K562 (cell line): ENCODE measurements around the gene IQUB. TPM values are rescaled to one million over a fixed set of nuclear protein-coding genes. Genes with fewer than 3 reads are reported as not detected.

Experiments used
- ATAC-seq: fragments of 200-7000 bp; cut with Tn5 transposase; 3 replicates; pipeline ENCODE4 v1.9.1; 2020; ENCODE audit warnings: moderate library complexity
- Bru-seq: library from RNA; stranded (reverse); fragments of 400-500 nt; gene quantifications from one replicate; lab custom pipeline; 2021; lab: Mats Ljungman, UMichigan
- BruChase-seq, 2 experiments: library from RNA; stranded (reverse); fragments of 400-500 nt; gene quantifications; one replicate each; lab custom pipeline; 2021; lab: Mats Ljungman, UMichigan
- BruUV-seq: library from RNA; stranded (reverse); fragments of 400-500 nt; replicated peaks from 2 replicates; lab custom pipeline; 2021; lab: Mats Ljungman, UMichigan
- CTCF ChIA-PET: fragments of 300-600 bp; formaldehyde crosslinking; extraction: SDS; loops from one replicate; lab custom pipeline; 2021; ENCODE audit warnings: low intra/inter-chr PET ratio; lab: Yijun Ruan, JAX
- POLR2A ChIA-PET: fragments of 300-600, 350-650 bp; sonication (Branson Sonifier 250); formaldehyde crosslinking; extraction: SDS; loops from one replicate; lab custom pipeline; 2021; ENCODE audit warnings: antibody characterized with exemption, inconsistent platforms; lab: Yijun Ruan, JAX
- DNase-seq, 4 experiments: peaks; one replicate each; pipeline versions ENCODE4 v3.0.0 to v3.0.0-alpha.2; 2011 to 2018; ENCODE audit warnings: low spot score in 3 of 4, mixed read lengths in 3 of 4; ENCODE audit errors: extremely low read depth in 1 of 4
- FAIRE-seq: peaks from 2 replicates; lab custom pipeline; 2011; peaks lifted over from hg19 to GRCh38; lab: Jason Lieb, UNC
- H2AFZ ChIP-seq: 2 replicates; pipeline ENCODE4 v1.6.0; 2011; ENCODE audit warnings: low read depth, low read length, control low read depth, inconsistent platforms
- H3K27ac ChIP-seq: fragments of 200-600 bp; 3 replicates; pipeline ENCODE4 v1.8.0; 2011; ENCODE audit warnings: low read depth, mild to moderate bottlenecking, control low read depth, inconsistent platforms, low read length, moderate library complexity, mixed read lengths; ENCODE audit errors: extremely low read depth
- H3K27me3 ChIP-seq, 2 experiments: fragments of 300-600 bp in 1 of 2; 2 replicates in 1 of 2; 3 replicates in 1 of 2; pipeline versions ENCODE4 v1.6.0 to v1.8.0; 2011; ENCODE audit warnings: inconsistent platforms in 2 of 2, low read length in 2 of 2, mild to moderate bottlenecking in 1 of 2, mixed read lengths in 1 of 2, moderate library complexity in 1 of 2; ENCODE audit not compliant: control insufficient read depth in 2 of 2, insufficient read depth in 2 of 2
- H3K36me3 ChIP-seq: fragments of 300-600 bp; 3 replicates; pipeline ENCODE4 v1.8.0; 2011; ENCODE audit warnings: mild to moderate bottlenecking, low read length, inconsistent platforms; ENCODE audit not compliant: control insufficient read depth, insufficient read depth
- H3K4me1 ChIP-seq, 2 experiments: fragments of 200-600 bp in 1 of 2; replicated peaks in 1 of 2; 2 replicates in 1 of 2; 3 replicates in 1 of 2; pipeline versions ENCODE4 v1.5.1 to v1.8.0; 2011; ENCODE audit warnings: inconsistent platforms in 2 of 2, low read length in 2 of 2, mild to moderate bottlenecking in 1 of 2, mixed read lengths in 1 of 2, moderate library complexity in 1 of 2; ENCODE audit not compliant: control insufficient read depth in 2 of 2, insufficient read depth in 2 of 2
- H3K4me2 ChIP-seq: 2 replicates; pipeline ENCODE4 v1.6.1; 2011; ENCODE audit warnings: low read length, control low read depth, inconsistent platforms, mixed read lengths; ENCODE audit not compliant: insufficient read depth
- H3K4me3 ChIP-seq: fragments of 200-600 bp; sonication (generic), shearing (Covaris generic); 2 replicates; pipeline ENCODE4 v1.5.1; 2016; ENCODE audit warnings: control low read depth, inconsistent platforms
- H3K79me2 ChIP-seq: fragments of 200-600 bp; 3 replicates; pipeline ENCODE4 v1.8.0; 2011; ENCODE audit warnings: low read length, inconsistent platforms; ENCODE audit not compliant: control insufficient read depth, insufficient read depth
- H3K9ac ChIP-seq, 2 experiments: 2 replicates each; pipeline versions ENCODE4 v1.6.0 to v1.6.1; 2011; ENCODE audit warnings: low read depth in 2 of 2, low read length in 2 of 2, control low read depth in 1 of 2, inconsistent platforms in 1 of 2, mild to moderate bottlenecking in 1 of 2, mixed read lengths in 1 of 2; ENCODE audit not compliant: insufficient read depth in 1 of 2
- H3K9me1 ChIP-seq: one replicate; pipeline ENCODE4 v1.6.0; 2011; ENCODE audit warnings: inconsistent platforms, mild to moderate bottlenecking, low read length, moderate library complexity; ENCODE audit not compliant: control insufficient read depth, insufficient read depth
- H3K9me3 ChIP-seq: replicated peaks from 2 replicates; pipeline ENCODE4 v1.5.1; 2011; ENCODE audit warnings: low read depth, low read length, inconsistent platforms; ENCODE audit not compliant: control insufficient read depth, insufficient read depth
- H4K20me1 ChIP-seq: replicated peaks from 2 replicates; pipeline ENCODE4 v1.6.1; 2011; ENCODE audit warnings: low read length, inconsistent platforms, mixed read lengths; ENCODE audit not compliant: control insufficient read depth, insufficient read depth
- ARNT ChIP-seq, 2 experiments: fragments of 450-650 bp; IDR thresholded peaks; 2 replicates each; pipeline ENCODE4 v1.6.1; 2016; ENCODE audit warnings: mild to moderate bottlenecking in 1 of 2
- E2F3 ChIP-seq: fragments of 250-450 bp; sonication (Bioruptor Pico); IDR thresholded peaks from 2 replicates; pipeline ENCODE4 v1.4.0; 2020; ENCODE audit warnings: mild to moderate bottlenecking
- FOXM1 ChIP-seq, 2 experiments: fragments of 450-650 bp in 1 of 2; sonication (generic) in 1 of 2; formaldehyde crosslinking in 1 of 2; IDR thresholded peaks; 2 replicates each; pipeline versions ENCODE4 v1.6.1 to v1.9.0; 2017 to 2022; ENCODE audit warnings: low read depth in 2 of 2, mild to moderate bottlenecking in 2 of 2, missing genetic modification reagents in 1 of 2, moderate library complexity in 1 of 2
- FUS ChIP-seq: fragments of 200-400 bp; formaldehyde crosslinking; optimal IDR thresholded peaks from 2 replicates; pipeline ENCODE3; 2017; ENCODE audit warnings: low read depth, low read length
- HDAC8 ChIP-seq: fragments of 450-650 bp; IDR thresholded peaks from 2 replicates; pipeline ENCODE4 v1.6.1; 2016; ENCODE audit warnings: mild to moderate bottlenecking, missing genetic modification characterization, moderate library complexity, missing compliant biosample characterization
- PCBP1 ChIP-seq: fragments of 200-400 bp; formaldehyde crosslinking; IDR thresholded peaks from 2 replicates; pipeline ENCODE4 v1.6.1; 2018; ENCODE audit warnings: mild to moderate bottlenecking, low read depth, low read length; ENCODE audit not compliant: poor library complexity, severe bottlenecking
- SP2 ChIP-seq: IDR thresholded peaks from 2 replicates; pipeline ENCODE4 v1.6.1; 2011; ENCODE audit warnings: mild to moderate bottlenecking, low read depth, low read length, moderate library complexity; ENCODE audit not compliant: poor library complexity, severe bottlenecking; ENCODE audit errors: extremely low read depth
- ZEB2 ChIP-seq: fragments of 450-650 bp; IDR thresholded peaks from 2 replicates; pipeline ENCODE4 v1.6.1; 2016
- ZNF41 ChIP-seq: fragments of 250-450 bp; sonication (Bioruptor Pico); conservative IDR thresholded peaks from 2 replicates; pipeline ENCODE4 v1.4.0; 2020; ENCODE audit warnings: mild to moderate bottlenecking
- ZNF444 ChIP-seq: fragments of 250-450 bp; sonication (Bioruptor Pico); IDR thresholded peaks from 2 replicates; pipeline ENCODE4 v1.4.0; 2020; ENCODE audit warnings: mild to moderate bottlenecking, moderate library complexity
- ZNF707 ChIP-seq: fragments of 250-450 bp; sonication (Bioruptor Pico); conservative IDR thresholded peaks from 2 replicates; pipeline ENCODE4 v1.8.0; 2022; ENCODE audit warnings: inconsistent platforms, mild to moderate bottlenecking, moderate library complexity
- WGBS: fragments of 100-300 bp; shearing (Covaris generic); methylation state at CpG from one replicate; pipeline ENCODE4 v1.1.6; 2016; ENCODE audit warnings: low coverage, mixed read lengths; ENCODE audit not compliant: insufficient coverage; ENCODE audit errors: missing lambda C conversion rate; 5-methylcytosine and 5-hydroxymethylcytosine counted together
- in situ Hi-C: fragments of 300-500 bp; cut with MboI; formaldehyde crosslinking; loops from 4 replicates; pipeline ENCODE4 v1.15.0; 2018; ENCODE audit warnings: inconsistent platforms, mixed read lengths
- intact Hi-C: fragments of 100-400 bp; cut with micrococcal nuclease; formaldehyde crosslinking; loops from 2 replicates; pipeline ENCODE4 v1.14.2; 2022
- long read RNA-seq, 3 experiments: library from polyadenylated mRNA in 2 of 3; library from RNA in 1 of 3; unstranded in 2 of 3; stranded (forward) in 1 of 3; transcript quantifications; one replicate each; pipeline ENCODE4 v2.0.0, GENCODE V29; 2019 to 2022
- polyA minus RNA-seq, 3 experiments: library from RNA; depleted of rRNA, polyadenylated mRNA; stranded (reverse); fragments of >200 nt; gene quantifications; 2 replicates each; pipeline ENCODE4 v1.2.3, GENCODE V29; 2011
- polyA plus RNA-seq, 8 experiments: library from polyadenylated mRNA; depleted of rRNA in 4 of 8; stranded (reverse) in 5 of 8; unstranded in 3 of 8; fragments of >200 nt; fragmentation: Nextera tagmentation in 2 of 8; fragmentation: Illumina TruSeq in 1 of 8; extraction: Ambion mirVana in 2 of 8; extraction: Trizol in 1 of 8; gene quantifications; 2 replicates each; pipeline versions ENCODE4 v1.2.1 to v1.2.3, GENCODE V29; 2011 to 2014; ENCODE audit warnings: inconsistent platforms in 1 of 8, missing spikeins in 1 of 8
- total RNA-seq, 7 experiments: library from RNA; depleted of rRNA in 6 of 7; stranded (reverse); fragments of >200 nt in 6 of 7; fragmentation: Illumina TruSeq in 2 of 7; extraction: Trizol in 2 of 7; gene quantifications; 2 replicates each; pipeline versions ENCODE4 v1.2.1 to v1.2.3, GENCODE V29; 2011 to 2021; ENCODE audit warnings: low replicate concordance in 1 of 7
- TF ChIP-seq, protein P1 (sequence below): fragments of 450-650 bp; IDR thresholded peaks from 2 replicates; pipeline ENCODE4 v1.6.1; 2016; ENCODE audit warnings: antibody characterized with exemption

IQUB gene
- total RNA-seq (2011; cell fraction: chromatin; rRNA removed; ENCODE audit: low replicate concordance) = 2.5 and 10.0 TPM in 2 replicates
- total RNA-seq (2011; cell fraction: nucleolus; rRNA removed) = 1.7 and 2.1 TPM in 2 replicates
- total RNA-seq (2011; cell fraction: nucleoplasm; rRNA removed) = 5.5 and 7.8 TPM in 2 replicates
- total RNA-seq (2014; rRNA removed) (0.98 and 1.3 TPM in 2 replicates), total RNA-seq (2014; rRNA removed; fragmentation: Illumina TruSeq; extraction: Trizol) (2.4 and 3.1 TPM in 2 replicates), total RNA-seq (2015; rRNA removed; fragmentation: Illumina TruSeq; extraction: Trizol) (2.0 and 2.6 TPM in 2 replicates), total RNA-seq (2021) (1.1 and 1.9 TPM in 2 replicates), polyA plus RNA-seq (2011; rRNA removed) (0.69 and 1.3 TPM in 2 replicates), polyA plus RNA-seq (2014; fragmentation: Illumina TruSeq; extraction: Trizol) (1.4 and 1.6 TPM in 2 replicates), polyA plus RNA-seq (2014; fragmentation: Nextera tagmentation; extraction: Ambion mirVana) (1 to 10 TPM; 1.3 to 1.7 TPM), polyA plus RNA-seq (2014; rRNA removed) (0.58 and 0.62 TPM in 2 replicates), polyA minus RNA-seq (2011; rRNA and poly(A)+ RNA removed) (1.9 and 3.4 TPM in 2 replicates), Bru-seq, nascent RNA (percentile 57 among the genes with signal in this experiment), BruChase-seq, experiment 1, labeled RNA remaining after a 2-hour chase (percentile 71 among the genes with signal in this experiment), BruChase-seq, experiment 2, labeled RNA remaining after a 6-hour chase (percentile 69 among the genes with signal in this experiment)
- polyA plus RNA-seq (2011; cell fraction: cytosol; rRNA removed) = 0.21 and 0.62 TPM in 2 replicates
- 1.3 and 1.5 TPM in 2 replicates for polyA plus RNA-seq (2011; cell fraction: nucleus; rRNA removed)
- 1.7 and 2.7 TPM in 2 replicates for polyA plus RNA-seq (2012)
- polyA minus RNA-seq (2011; cell fraction: cytosol; rRNA and poly(A)+ RNA removed) = 0.73 and 1.2 TPM in 2 replicates
- 5.7 and 6.2 TPM in 2 replicates for polyA minus RNA-seq (2011; cell fraction: nucleus; rRNA and poly(A)+ RNA removed)
- long read RNA-seq, experiment 1, partial matches to known transcripts = 0 of 5 reads
- long read RNA-seq, experiment 1, other reads (novel, unspliced or antisense) = 4 of 5 reads
- long read RNA-seq, experiment 2, partial matches to known transcripts = 0 of 1 reads
- long read RNA-seq, experiment 2, other reads (novel, unspliced or antisense) = 0 of 1 reads
- long read RNA-seq, experiment 3, partial matches to known transcripts = 1 of 1 reads
- long read RNA-seq, experiment 3, other reads (novel, unspliced or antisense) = 0 of 1 reads

DNA sequence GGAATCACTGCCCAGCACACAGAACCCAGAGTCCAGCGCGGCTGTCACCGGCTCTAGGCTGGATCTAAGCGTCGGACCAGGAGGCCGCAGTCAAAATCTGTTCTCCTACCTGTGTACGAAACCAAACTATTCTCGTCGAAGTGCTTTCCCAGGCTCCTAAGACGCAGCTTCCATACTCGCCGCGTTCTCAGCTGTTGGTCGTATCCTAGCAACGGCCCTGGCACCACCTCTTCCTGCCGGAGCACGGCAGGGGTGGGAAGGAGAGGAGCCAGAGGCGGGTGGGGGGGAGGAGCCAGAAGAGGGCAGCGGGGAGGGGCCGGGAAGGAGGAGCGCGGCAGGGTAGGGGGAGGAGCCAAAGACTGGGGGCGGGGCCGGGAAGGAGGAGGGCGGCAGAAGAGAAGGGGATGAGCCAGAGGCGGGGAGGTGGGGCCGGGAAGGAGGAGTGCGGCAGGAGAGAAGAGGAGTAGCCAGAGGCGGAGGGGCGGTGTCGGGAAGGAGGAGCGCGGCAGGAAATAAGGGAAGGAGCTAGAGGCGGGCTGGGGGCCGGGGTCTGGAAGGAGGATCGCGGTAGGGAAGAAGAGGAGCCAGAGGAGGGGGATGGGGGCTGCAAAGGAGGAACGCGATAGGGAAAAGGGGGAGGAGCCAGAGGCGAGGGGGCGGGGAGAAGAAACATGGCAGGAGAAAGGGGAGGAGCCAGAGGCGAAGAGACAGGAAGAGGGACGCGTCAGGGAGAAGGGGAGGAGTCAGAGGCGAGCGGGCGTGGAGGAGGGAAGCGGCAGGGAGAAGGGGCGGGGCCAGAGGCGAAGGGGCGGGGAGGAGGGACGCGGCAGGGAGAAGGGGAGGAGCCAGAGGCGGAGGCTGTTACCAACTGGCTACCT is at the start of gene IQUB:
Gene IQUB, minus strand, starts transcription at position 213 of the 878 bp plus-strand sequence. CDS start 22,255 bp downstream, outside the sequence.
- Histone ChIP-seq H3K9me3 (no peaks in the 10 kb centered on the region), H3K27ac (peak within 1 kb of the TSS; percentile 86), H3K36me3 (peaks cover 9% of the 10 kb centered on the region; the same call in 2 of the 3 replicates), H3K9ac (peak within 1 kb of the TSS; percentile 70 to 90), H4K20me1 (no peaks in the 10 kb centered on the region), H3K79me2 (peaks cover 12% of the 10 kb centered on the region; the same call in 2 of the 3 replicates), H3K27me3 (no peaks in the 10 kb centered on the region), H3K4me2 (peak within 1 kb of the TSS; percentile 93), H2AFZ (peak within 1 kb of the TSS; percentile 91), H3K9me1 (no peaks in the 10 kb centered on the region), H3K4me1 (peaks cover 9 to 19% of the 10 kb centered on the region in 2 experiments), H3K4me3 (peak within 1 kb of the TSS; percentile 69)
- WGBS = under 1% methylated on average over 19 of the region's 54 CpGs
- DNase-seq (peak; percentile 99), FAIRE-seq (peak; percentile 94), ATAC-seq (peak; percentile 76)
- intact Hi-C loops (loop anchor here (2.0 to 5.0 kb wide), 3 partner anchors 22 to 214 kb away; partner anchors contain the start of genes NDUFA5 and WASL), in situ Hi-C loops (loop anchor here (5.0 kb wide), 1 partner anchor 42 kb away; no protein-coding TSS in a partner anchor)
- ChIA-PET CTCF (interaction anchor here (0.8 kb wide), 1 partner anchor 41 kb away, joined by 3 read pairs; no protein-coding TSS in a partner anchor), POLR2A (interaction anchor here (0.6 to 2.3 kb wide), 5 partner anchors 10 to 97 kb away, joined by 3 to 13 read pairs (median 6); partner anchors contain the start of gene NDUFA5)
- BruUV-seq = no TSS peak
- TF ChIP-seq SP2 (no peak), PCBP1 (no peak), ZNF41 (CRISPR knock-in tag) (no peak), FOXM1 (IDR thresholded peaks at IDR 0.05; ENCODE audit: low read depth) (no peak), FOXM1 (CRISPR knock-in tag; IDR thresholded peaks at IDR 0.05; ENCODE audit: low read depth) (no peak), ZEB2 (no peak; the same call in 1 of the 2 replicates), FUS (no peak), ZNF444 (CRISPR knock-in tag) (no peak), HDAC8 (tag) (no peak), E2F3 (CRISPR knock-in tag) (peak; percentile 55; the same call in 1 of the 2 replicates), ARNT (IDR thresholded peaks at IDR 0.05) (peak in 1 of 2 experiments; percentile 54; a peak in 3 of 4 replicates), ZNF707 (no peak)
- TF ChIP-seq, protein P1, sequence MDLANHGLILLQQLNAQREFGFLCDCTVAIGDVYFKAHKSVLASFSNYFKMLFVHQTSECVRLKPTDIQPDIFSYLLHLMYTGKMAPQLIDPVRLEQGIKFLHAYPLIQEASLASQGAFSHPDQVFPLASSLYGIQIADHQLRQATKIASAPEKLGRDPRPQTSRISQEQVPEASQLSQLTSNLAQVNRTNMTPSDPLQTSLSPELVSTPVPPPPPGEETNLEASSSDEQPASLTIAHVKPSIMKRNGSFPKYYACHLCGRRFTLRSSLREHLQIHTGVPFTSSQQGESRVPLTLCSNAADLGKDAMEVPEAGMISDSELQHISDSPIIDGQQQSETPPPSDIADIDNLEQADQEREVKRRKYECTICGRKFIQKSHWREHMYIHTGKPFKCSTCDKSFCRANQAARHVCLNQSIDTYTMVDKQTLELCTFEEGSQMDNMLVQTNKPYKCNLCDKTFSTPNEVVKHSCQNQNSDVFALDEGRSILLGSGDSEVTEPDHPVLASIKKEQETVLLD = peak; percentile 59; the same call in 1 of the 2 replicates
